ENCODE measurements around the gene CIBAR2. TPM values are rescaled to one million over a fixed set of nuclear protein-coding genes. Genes with fewer than 3 reads are reported as not detected.

CIBAR2 gene
- total RNA-seq, 1 donor from 2014 or later: 12.8 TPM

DNA sequence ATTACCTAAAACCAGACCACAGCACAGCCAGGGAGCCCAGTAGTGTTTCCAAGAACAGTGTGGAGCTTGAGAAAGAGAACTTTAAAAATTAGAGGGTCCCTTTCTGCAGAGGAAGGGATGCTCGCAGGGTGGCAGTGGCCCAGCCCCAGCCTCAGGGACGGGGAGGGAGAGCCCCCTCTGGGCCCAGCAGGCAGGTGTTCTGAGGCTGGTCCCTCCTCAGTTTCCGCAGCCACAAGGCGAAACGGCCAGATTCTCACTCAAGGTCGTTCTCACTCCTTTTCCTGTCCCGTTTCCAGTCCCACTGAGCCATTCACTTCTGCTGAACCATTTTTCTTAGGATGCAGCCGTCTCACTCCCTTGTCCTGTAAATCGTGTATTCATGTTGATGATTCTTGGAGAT is 20.0 kb downstream of the CIBAR2 start:
- Histone ChIP-seq H3K27ac (no peak overlapping the region), H3K27me3 (ENCODE audit: low read depth) (no peaks in the 10 kb centered on the region), H3K4me1 (peaks cover 29% of the 10 kb centered on the region), H3K36me3 (peaks cover 11% of the 10 kb centered on the region), H3K9me3 (no peaks in the 10 kb centered on the region), H3K4me3 (no peak overlapping the region)
- intact Hi-C loops (cut with DNase I): no loop called here
- ATAC-seq: no peak
- DNase-seq: no peak
- TF ChIP-seq, protein P1, sequence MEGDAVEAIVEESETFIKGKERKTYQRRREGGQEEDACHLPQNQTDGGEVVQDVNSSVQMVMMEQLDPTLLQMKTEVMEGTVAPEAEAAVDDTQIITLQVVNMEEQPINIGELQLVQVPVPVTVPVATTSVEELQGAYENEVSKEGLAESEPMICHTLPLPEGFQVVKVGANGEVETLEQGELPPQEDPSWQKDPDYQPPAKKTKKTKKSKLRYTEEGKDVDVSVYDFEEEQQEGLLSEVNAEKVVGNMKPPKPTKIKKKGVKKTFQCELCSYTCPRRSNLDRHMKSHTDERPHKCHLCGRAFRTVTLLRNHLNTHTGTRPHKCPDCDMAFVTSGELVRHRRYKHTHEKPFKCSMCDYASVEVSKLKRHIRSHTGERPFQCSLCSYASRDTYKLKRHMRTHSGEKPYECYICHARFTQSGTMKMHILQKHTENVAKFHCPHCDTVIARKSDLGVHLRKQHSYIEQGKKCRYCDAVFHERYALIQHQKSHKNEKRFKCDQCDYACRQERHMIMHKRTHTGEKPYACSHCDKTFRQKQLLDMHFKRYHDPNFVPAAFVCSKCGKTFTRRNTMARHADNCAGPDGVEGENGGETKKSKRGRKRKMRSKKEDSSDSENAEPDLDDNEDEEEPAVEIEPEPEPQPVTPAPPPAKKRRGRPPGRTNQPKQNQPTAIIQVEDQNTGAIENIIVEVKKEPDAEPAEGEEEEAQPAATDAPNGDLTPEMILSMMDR (IDR thresholded peaks at IDR 0.05): no peak

DNA sequence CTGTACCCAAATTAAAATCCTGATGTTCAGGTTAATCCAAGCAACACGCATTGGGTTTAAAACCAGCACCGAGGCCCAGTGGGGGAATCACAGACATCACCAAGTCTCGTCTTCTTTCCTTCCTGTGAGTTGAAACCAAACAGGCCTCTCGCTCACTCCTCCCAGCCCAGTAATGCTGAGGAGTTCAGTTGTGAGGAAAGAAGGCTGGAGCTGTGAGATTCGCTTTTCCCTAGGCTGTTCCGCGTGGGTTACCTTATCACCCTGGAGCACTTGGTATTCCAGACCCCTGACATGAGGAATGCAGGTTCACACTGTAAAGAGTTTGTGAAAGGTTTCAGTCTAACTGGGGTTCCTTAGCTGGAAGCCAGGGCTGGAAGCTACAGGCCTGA is 20.8 kb downstream of the CIBAR2 start:
- ATAC-seq (no peak), DNase-seq (no peak)
- Histone ChIP-seq H3K4me1 (peaks cover 29% of the 10 kb centered on the region), H3K36me3 (peaks cover 14% of the 10 kb centered on the region), H3K4me3 (no peak overlapping the region), H3K27me3 (ENCODE audit: low read depth) (no peaks in the 10 kb centered on the region), H3K9me3 (no peaks in the 10 kb centered on the region), H3K27ac (no peak overlapping the region)
- TF ChIP-seq, protein P1 (IDR thresholded peaks at IDR 0.05): no peak
- intact Hi-C loops (cut with DNase I): no loop called here

GRCh38 chr16:85090873-85091521 is 21.3 kb downstream of the CIBAR2 start:
- ATAC-seq (no peak), DNase-seq (no peak)

GRCh38 chr16:85090181-85090580 is 22.1 kb downstream of the CIBAR2 start:
- no peaks in the 10 kb centered on the region for H3K27me3 ChIP-seq (ENCODE audit: low read depth)
- ATAC-seq: no peak
- H3K4me1 ChIP-seq: peaks cover 29% of the 10 kb centered on the region
- DNase-seq: no peak
- no peak overlapping the region for H3K27ac ChIP-seq
- no peaks in the 10 kb centered on the region for H3K9me3 ChIP-seq
- intact Hi-C loops (cut with DNase I): no loop called here
- TF ChIP-seq, protein P1 (IDR thresholded peaks at IDR 0.05): no peak
- peaks cover 14% of the 10 kb centered on the region for H3K36me3 ChIP-seq
- H3K4me3 ChIP-seq: no peak overlapping the region

More at GRCh38 chr16:85090873-85091521, 21.3 kb downstream of the CIBAR2 start:
- intact Hi-C loops (cut with DNase I): no loop called here
- no peaks in the 10 kb centered on the region for H3K27me3 ChIP-seq (ENCODE audit: low read depth)
- H3K4me1 ChIP-seq: peaks cover 29% of the 10 kb centered on the region
- TF ChIP-seq, protein P1 (IDR thresholded peaks at IDR 0.05): no peak
- no peak overlapping the region for H3K27ac ChIP-seq
- H3K4me3 ChIP-seq: no peak overlapping the region
- H3K9me3 ChIP-seq: no peaks in the 10 kb centered on the region
- H3K36me3 ChIP-seq: peaks cover 14% of the 10 kb centered on the region

- H3K27ac ChIP-seq: no peak overlapping the region
- no peaks in the 10 kb centered on the region for H3K9me3 ChIP-seq
- no peak overlapping the region for H3K4me3 ChIP-seq
- DNase-seq (no peak), ATAC-seq (peak; percentile 11 to 60)
- H3K27me3 ChIP-seq (ENCODE audit: low read depth): no peaks in the 10 kb centered on the region
- TF ChIP-seq, protein P1 (IDR thresholded peaks at IDR 0.05): no peak
- peaks cover 29% of the 10 kb centered on the region for H3K4me1 ChIP-seq
- intact Hi-C loops (cut with DNase I): no loop called here
- peaks cover 14% of the 10 kb centered on the region for H3K36me3 ChIP-seq
Measured at GRCh38 chr16:85089525-85089924, 22.7 kb downstream of the CIBAR2 start.
